Stimulated activated CD8-positive, alpha-beta memory T cell treated with anti-CD3 and anti-CD28 coated beads, Interleukin-2, amount 100 ng/mL, for 1 hour (primary cell): ENCODE data around the gene TIMELESS.
"Not testable (repeated sequence)": the region's sequence is repeated elsewhere in the genome, so short reads cannot be mapped to it uniquely, and the experiment has no call there.

ENCODE experiments used
- DNase-seq, 2 donors: peaks; one replicate each; pipeline ENCODE4 v3.0.0-alpha.2; 2020; ENCODE audit warnings: low read depth in 2 of 2

The TIMELESS gene, protein sequence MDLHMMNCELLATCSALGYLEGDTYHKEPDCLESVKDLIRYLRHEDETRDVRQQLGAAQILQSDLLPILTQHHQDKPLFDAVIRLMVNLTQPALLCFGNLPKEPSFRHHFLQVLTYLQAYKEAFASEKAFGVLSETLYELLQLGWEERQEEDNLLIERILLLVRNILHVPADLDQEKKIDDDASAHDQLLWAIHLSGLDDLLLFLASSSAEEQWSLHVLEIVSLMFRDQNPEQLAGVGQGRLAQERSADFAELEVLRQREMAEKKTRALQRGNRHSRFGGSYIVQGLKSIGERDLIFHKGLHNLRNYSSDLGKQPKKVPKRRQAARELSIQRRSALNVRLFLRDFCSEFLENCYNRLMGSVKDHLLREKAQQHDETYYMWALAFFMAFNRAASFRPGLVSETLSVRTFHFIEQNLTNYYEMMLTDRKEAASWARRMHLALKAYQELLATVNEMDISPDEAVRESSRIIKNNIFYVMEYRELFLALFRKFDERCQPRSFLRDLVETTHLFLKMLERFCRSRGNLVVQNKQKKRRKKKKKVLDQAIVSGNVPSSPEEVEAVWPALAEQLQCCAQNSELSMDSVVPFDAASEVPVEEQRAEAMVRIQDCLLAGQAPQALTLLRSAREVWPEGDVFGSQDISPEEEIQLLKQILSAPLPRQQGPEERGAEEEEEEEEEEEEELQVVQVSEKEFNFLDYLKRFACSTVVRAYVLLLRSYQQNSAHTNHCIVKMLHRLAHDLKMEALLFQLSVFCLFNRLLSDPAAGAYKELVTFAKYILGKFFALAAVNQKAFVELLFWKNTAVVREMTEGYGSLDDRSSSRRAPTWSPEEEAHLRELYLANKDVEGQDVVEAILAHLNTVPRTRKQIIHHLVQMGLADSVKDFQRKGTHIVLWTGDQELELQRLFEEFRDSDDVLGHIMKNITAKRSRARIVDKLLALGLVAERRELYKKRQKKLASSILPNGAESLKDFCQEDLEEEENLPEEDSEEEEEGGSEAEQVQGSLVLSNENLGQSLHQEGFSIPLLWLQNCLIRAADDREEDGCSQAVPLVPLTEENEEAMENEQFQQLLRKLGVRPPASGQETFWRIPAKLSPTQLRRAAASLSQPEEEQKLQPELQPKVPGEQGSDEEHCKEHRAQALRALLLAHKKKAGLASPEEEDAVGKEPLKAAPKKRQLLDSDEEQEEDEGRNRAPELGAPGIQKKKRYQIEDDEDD

DNA sequence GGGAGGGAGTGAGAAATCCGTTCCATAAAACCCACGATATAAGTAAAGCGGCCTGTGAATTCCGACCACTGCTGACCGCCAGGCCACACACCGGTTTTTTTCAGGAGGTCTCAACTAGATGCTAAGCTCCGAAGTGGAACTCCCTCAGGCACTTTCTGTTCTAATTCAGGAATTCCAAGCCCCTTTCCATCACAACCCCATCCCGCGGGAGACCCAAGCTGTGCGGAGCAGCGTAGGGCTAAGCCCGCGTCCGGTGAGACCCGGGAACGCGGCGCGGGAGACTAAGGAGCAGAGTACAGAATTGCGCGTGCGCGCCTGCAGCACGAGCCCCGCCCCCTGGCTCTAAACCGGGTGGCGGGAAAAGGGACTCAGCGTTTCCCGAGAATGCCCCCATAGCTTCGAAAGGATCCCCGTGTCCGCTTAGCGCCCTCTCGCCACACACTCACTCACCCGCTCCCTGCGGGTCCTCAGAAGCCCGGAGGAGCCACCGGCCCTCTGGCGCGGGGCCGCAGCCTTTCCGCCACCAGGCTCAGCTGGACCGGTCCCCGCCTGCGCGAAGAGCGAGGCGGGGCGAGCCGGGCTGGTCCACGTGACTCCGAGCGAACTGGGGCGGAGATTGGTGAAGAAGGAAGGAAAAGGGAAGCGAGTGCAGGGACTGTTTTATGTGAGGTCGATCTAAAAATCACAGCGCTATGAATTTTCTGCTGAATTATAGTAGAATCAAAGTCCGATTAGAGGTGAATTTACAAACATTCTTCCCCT is at the start of gene TIMELESS:
TIMELESS (minus strand) TSS at position 567 of the 762 bp plus-strand sequence. CDS start 15,256 bp downstream, outside the sequence.
- peak; percentile 65 to 74 for DNase-seq

DNA sequence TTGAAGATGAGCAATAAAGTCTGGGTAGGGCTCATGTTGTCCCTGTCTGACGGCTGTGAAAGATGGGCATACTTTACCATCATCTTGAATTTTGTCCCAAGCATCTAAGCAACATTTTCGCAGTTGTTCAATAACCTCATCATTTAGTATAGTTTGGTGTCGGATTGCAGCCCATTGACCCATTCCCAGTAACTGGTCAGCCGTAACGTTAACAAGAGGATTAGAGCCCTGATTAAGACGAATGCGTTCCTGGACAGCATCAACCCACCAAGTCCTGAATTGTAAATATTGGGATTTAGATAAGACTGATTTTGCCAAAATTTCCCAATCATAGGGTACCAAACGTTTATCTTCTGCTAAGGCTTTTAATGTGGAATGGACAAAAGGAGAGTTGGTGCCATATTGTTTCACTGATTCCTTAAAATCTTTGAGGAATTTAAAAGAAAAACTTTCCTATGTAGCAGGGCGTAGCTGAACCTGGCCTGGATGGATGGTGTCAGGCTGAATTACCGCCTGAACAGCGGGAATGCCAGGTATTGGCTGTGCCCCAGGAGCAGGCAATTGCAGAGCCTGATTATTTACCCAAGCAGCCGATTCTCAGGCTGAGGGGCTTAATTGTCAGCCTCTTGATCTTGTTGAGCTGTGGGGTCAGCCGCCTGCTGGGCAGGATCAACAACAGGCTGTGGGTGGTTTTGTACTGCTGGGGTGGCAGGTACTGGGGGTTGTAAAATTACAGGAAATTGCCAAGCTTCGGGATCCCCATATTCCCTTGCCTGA is 49.1 kb upstream of the TIMELESS start:
- not testable (repeated sequence) for DNase-seq

DNA sequence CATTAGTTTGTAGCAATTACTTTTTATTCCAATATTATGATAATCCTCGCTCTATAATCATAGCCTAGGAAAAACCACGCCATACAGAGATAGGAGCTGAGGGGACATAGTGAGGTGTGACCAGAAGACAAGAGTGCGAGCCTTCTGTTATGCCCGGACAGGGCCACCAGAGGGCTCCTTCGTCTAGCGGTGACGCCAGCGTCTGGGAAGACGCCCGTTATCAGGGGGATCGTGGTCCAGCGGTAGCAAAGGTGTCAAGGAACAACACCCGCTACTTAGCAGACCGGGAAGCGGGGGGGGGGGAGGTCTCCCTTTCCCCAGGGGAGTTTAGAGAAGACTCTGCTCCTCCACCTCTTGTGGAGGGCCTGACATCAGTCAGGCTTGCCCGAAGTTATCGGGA is 47.5 kb upstream of the TIMELESS start:
- peak; percentile 22 to 37 for DNase-seq

DNA sequence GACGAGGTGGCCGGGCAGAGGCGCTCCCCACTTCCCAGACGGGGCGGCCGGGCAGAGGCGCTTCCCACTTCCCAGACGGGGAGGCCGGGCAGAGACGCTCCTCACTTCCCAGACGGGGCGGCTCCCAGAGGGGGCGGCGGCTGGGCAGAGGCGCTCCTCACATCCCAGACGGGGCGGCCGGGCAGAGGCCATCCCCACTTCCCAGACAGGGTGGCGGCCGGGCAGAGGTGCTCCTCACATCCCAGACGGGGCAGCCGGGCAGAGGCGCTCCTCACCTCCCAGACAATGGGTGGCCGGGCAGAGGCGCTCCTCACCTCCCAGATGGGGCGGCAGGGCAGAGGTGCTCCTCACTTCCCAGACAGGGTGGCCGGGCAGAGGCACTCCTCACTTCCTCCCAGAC is 45.3 kb upstream of the TIMELESS start:
- DNase-seq, result not testable (repeated sequence)

DNA sequence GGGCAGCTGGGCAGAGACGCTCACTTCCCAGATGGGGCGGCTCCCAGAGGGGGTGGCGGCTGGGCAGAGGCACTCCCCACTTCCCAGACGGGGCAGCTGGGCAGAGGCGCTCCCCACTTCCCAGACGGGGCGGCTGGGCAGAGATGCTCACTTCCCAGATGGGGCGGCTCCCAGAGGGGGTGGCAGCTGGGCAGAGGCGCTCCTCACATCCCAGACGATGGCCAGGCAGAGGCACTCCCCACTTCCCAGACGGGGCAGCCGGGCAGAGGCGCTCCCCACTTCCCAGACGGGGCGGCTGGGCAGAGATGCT is 44.8 kb upstream of the TIMELESS start:
- DNase-seq, result not testable (repeated sequence)

DNA sequence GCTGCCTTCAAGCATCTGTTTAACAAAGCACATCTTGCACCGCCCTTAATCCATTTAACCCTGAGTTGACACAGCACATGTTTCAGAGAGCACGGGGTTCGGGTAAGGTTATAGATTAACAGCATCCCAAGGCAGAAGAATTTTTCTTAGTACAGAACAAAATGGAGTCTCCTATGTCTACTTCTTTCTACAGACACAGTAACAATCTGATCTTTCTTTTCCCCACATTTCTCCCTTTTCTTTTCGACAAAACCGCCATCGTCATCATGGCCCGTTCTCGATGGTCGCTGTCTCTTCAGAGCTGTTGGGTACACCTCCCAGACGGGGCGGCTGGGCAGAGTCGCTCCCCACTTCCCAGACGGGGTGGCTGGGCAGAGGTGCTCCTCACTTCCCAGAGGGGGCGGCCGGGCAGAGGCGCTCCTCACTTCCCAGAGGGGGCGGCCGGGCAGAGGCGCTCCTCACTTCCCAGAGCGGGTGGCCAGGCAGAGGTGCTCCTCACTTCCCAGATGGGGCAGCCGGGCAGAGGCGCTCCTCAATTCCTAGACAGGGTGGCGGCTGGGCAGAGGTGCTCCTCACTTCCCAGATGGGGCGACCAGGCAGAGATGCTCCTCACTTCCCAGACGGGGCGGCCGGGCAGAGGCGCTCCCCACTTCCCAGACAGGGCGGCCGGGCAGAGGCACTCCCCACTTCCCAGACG is 44.3 kb upstream of the TIMELESS start:
- not testable (repeated sequence) for DNase-seq

DNA sequence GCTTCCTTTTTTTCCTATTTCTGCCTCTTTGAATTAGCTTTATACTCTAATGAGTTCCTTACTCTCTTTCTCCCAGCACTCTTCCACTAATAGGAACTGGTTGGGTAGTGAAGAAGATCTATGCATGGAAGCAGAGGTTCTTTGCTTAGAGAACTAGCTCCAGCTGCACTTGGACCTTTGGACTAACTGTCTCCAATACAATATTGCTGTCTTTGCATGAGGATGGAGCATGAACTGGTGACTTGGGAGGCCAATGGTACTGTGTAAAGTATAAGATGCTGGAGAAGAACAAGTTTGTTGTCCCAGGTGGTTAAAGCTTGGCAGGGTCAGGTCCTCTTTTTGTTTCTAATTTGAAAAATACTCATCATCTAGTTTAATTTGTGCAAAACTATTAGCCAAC is 41.1 kb upstream of the TIMELESS start:
- no peak for DNase-seq

DNA sequence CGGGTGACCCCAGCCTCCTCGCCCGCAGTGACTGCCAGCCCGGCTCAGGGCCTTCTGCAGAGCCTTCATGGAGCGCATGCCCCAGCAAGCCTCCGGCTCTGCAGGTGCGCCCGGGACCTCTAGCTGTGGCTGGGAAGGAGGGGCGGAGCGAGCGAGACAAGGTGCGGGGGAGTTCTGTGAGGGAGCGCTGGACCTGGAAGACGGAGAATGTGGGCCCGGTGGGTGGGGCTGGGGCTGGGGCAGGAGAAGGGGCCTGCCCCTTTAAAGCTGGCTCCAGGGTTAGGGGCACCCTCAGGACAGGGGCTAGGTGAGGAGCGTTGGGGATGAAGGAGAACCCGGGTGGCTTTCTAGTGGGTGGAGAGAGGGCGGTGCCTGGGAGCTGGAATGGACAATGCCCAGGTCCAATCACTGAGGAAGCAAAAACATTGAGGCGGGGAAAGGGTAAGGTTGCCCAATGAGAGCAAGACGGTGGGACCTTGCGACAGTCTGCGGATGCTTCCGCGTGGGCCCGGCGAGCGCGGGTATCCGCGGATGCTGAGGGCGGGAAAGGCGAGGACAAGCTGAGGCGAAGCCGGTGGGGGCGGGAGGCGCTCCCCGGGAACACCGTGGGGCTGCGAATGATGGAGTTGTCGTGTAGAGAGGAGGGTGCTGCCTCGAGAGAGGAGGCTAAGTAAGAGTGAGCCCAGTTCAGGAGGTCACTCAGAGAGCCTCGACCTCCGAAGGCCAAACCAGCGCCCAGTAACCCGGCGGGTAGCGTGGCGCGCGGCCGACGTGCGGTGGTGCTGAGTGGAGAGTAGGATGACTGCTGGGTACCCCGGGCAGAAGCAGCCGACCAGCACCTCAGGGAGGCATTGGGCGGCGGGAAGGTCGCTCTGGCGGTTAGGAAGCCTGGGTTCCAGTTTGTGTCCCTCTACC is 39.1 kb upstream of the TIMELESS start, which contains the start of gene GLS2:
GLS2 (minus strand) TSS at position 121 of the 915 bp plus-strand sequence; CDS start at position 78, 43 bp downstream.
- peak; percentile 45 to 48 for DNase-seq

DNA sequence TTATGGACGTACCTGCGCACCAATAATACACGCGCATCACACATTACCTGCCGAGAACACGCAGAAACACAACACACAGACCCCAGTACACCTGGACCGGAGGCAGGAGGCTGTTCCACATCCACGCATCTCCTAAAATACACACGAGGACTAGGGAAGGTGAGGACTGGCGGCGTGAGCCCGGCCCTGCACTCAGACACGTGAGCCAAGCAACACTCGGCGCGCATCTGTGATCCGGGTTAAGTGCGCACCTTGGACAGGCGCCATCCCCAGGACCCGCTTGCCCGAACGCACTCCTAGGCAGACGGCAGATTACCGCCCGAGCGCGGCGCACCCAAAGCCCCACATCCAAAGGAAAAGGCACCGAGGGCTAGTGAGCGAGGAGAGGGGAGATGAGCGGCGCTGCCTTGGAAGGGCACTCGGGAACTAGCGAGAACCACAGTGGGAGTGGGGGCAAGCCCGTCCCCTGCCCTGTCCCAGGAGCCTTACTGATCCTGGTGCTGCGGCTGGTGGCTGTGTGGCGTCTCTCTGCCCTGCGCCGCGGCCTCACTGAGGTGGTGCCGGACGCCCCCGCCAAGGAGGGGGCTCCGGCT is 38.3 kb upstream of the TIMELESS start:
- no peak for DNase-seq

DNA sequence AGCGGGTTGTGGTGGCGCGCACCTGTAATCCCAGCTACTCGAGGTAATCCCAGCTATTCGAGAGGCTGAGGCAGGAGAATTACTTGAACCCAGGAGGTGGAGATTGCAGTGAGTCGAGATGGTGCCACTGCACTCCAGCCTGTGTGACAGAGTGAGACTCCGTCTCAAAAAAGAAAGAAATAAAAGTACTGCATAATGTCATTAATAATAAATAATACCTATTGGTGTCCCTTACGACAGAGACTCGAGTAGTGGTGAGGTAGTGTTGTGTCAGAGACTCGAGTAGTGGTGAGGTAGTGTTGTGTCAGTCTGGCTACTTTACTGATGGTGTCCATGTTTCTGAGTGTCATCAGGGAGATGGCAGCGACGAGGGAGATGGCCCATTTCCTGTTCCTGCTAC is 37.5 kb upstream of the TIMELESS start:
- DNase-seq, result no peak

DNA sequence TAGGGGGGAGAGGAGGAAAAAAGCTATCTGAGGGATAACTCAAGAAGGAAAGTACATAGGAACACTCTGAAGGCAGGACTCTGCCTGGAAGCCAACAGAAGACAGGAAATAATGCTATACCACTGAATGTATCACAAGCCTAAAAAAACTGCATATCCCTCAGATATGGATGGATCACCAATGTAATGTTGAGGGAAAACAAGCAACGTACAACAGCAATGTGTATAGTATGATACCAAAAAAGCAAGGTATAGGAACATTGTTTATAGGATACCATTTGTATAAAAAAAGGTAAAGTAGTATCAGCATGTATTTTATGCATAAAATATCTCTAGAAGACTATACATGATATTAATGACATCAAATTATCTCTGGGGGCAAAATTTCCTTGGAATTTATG is 35.3 kb upstream of the TIMELESS start:
- no peak for DNase-seq

DNA sequence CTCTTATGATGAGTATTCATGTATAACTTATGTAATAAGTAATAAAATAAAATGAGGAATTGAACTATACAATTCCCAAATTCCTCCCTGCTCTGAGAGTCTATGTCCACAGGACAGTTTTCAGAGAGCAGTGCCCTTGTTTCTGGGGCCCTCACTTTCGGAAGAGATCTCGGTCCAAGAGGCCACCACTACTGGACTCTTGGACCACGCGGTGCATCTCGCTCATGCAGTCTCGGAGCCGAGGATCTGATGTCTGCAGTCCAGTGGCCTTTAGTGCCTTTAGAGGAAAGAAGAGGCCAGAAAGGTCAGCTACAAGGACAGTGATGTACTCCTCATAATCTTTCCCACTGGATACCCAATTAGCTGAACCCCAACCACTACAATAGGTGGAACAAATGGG is 30.4 kb upstream of the TIMELESS start:
- DNase-seq, result no peak

DNA sequence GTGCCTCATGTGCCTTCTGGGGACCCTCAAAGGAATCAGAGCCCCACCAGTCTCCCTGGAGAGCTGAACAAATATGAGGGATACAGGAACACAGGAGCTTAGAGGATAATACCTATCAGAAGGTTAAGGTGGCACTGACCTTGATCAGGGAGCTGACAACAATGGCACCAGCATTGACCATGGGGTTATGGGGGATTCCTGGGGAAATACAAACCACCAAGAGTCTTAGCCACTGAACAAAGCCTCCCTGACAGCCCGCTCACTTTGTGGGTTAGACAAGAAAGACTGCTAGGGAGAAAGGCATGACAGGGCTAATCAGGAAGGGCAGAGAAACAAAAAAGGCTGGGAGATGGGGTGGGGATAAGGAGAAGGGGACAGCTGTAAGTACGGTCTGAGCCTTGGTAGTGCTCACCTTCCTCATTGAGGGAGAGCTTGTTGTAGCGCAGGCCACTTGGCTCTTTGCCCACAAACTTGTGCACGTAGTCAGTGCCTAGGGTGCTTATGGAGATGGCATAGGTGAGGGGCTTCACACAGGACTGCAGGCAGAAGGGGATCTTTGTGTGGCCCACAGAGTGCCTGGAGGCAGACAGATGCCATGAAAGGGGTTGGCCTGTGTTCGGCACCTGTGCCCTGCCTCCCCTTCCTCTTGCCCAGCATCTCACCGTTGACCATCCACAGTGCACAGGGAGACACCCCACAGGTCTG is 28.4 kb upstream of the TIMELESS start:
- no peak for DNase-seq

DNA sequence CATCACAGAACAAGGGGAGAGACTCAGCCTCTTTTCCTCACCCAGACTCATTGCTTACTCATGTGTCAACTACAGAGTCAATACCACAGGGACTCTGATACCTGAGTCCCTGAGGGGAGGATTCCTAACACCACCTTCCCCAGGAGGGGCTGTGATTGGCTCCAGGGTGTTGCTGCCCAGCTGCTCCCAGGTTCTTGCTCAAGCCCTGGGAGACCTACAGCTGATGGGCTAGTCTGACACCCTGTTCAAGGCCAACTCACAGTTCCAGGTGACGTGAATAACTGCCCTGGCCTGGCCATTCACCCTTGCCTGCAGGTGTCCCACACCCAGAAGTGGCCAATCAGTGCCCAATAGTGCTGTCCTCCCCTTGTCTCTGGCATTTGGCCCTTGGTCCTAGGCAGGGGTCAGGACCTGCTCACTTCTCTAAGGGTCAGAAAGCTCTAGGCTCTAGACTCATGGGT is 27.8 kb upstream of the TIMELESS start:
- no peak for DNase-seq

DNA sequence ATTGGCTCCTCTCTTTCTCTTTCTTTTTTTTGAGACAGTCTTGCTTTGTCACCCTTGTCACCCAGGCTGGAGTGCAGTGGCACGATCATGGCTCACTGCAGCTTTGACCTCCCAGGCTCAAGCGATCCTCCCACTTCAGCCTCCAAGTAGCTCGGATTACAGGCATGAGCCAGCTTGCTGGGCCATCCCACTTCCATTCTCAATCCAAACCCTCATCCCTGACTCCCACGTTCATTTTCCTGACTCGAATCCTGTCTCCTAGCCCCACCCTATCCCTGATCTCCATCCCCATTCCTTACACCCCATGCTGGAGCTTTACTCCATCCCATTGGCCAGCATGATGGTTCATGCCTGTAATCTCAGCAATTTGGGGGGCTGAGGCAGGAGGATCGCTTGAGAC is 26.9 kb upstream of the TIMELESS start:
- DNase-seq, result no peak

DNA sequence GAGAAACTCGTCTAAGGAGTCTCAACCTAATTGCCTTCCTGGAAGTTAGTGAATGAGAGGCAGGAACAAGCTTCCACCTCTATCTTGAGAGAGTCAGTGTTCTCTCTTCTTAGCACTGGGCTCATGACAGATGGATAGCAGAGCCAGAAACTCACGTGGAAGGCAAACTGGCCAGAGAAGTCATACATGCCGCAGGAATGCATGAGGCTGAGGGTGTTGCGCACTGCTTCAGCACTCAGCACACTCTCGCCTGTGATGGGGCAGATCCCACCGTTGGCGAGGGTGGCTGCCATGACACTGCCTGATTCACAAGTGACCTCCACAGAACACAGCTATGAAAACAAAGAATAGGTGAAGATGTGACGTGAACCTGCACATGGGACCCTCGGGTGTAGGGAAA is 25.2 kb upstream of the TIMELESS start:
- DNase-seq, result no peak

DNA sequence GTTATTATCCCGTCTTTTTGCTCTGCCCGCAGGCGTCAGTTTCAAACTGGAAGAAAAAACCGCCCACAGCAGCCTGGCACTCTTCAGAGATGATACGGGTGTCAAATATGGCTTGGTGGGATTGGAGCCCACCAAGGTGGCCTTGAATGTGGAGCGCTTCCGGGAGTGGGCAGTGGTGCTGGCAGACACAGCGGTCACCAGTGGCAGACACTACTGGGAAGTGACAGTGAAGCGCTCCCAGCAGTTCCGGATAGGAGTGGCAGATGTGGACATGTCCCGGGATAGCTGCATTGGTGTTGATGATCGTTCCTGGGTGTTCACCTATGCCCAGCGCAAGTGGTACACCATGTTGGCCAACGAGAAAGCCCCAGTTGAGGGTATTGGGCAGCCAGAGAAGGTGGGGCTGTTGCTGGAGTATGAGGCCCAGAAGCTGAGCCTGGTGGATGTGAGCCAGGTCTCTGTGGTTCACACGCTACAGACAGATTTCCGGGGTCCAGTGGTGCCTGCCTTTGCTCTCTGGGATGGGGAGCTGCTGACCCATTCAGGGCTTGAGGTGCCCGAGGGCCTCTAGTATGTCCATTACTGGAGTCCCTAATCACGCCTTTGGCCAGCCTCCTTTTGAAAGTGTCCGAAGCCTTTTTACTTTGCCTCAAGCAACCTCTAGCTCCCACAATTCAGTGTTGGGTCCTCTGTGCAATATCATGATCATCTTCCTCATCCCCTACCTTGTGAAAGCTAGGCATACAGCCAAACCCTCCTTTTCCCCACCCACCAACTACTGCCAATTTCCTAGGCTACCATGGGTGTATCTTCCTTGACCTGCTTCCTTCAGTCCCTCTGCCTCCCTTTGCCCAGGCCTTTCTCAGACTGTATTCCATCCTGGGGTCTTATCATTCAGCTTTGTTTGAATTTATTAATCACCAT is 20.0 kb upstream of the TIMELESS start:
- no peak for DNase-seq
